Right atrium auricular region (tissue), 2 donors: ENCODE data around the gene DNLZ. TPM values are rescaled to one million over a fixed set of nuclear protein-coding genes. Genes with fewer than 3 reads are reported as not detected.

Source experiments
- DNase-seq: peaks from one replicate; pipeline ENCODE4 v3.0.0-alpha.2; 2019; ENCODE audit warnings: low spot score
- H3K27ac ChIP-seq, 2 donors: fragments of 200-600 bp; sonication (generic); 1 replicate in 1 of 2; 2 replicates in 1 of 2; pipeline ENCODE4 v1.5.1; 2016 to 2019
- H3K27me3 ChIP-seq, 2 donors: fragments of 200-600 bp; sonication (generic); one replicate each; pipeline versions ENCODE4 v1.5.1 to v1.6.0; 2017 to 2019
- H3K36me3 ChIP-seq: fragments of 200-600 bp; sonication (generic); one replicate; pipeline ENCODE4 v1.5.1; 2016
- H3K4me1 ChIP-seq, 2 donors: fragments of 200-600 bp; sonication (generic); one replicate each; pipeline versions ENCODE4 v1.5.1 to v1.6.0; 2017 to 2019
- H3K4me3 ChIP-seq, 2 donors: fragments of 200-600 bp; sonication (generic); 1 replicate in 1 of 2; 2 replicates in 1 of 2; pipeline ENCODE4 v1.5.1; 2017 to 2019; ENCODE audit warnings: mild to moderate bottlenecking in 1 of 2, moderate library complexity in 1 of 2
- H3K9me3 ChIP-seq, 2 donors: fragments of 200-600 bp; sonication (generic); one replicate each; pipeline ENCODE4 v1.5.1; 2019
- CTCF ChIP-seq, 2 donors: fragments of 200-600 bp; sonication (generic); IDR thresholded peaks; one replicate each; pipeline ENCODE4 v1.5.1; 2019; ENCODE audit warnings: antibody characterized with exemption in 2 of 2
- total RNA-seq, 2 donors: library from RNA; depleted of rRNA; stranded (reverse); fragments of >200 nt; gene quantifications; one replicate each; pipeline ENCODE4 v1.1.0, GENCODE V29; 2016

The DNLZ gene
- total RNA-seq, 2 donors from 2014 or later = 15.4 to 36.6 TPM

- TF ChIP-seq CTCF (IDR thresholded peaks at IDR 0.05) = no peak
- Histone ChIP-seq H3K4me1 (peaks cover 0 to 60% of the 10 kb centered on the region in 2 donors), H3K4me3 (no peak overlapping the region), H3K27me3 (no peaks in the 10 kb centered on the region), H3K27ac (peak overlapping the region; percentile 0 to 89), H3K36me3 (no peaks in the 10 kb centered on the region), H3K9me3 (no peaks in the 10 kb centered on the region)
- DNase-seq = no peak
Observed at GRCh38 chr9:136347472-136348256, 15.9 kb downstream of the DNLZ start.

- Histone ChIP-seq H3K4me1 (peaks cover 0 to 61% of the 10 kb centered on the region in 2 donors), H3K9me3 (no peaks in the 10 kb centered on the region), H3K36me3 (no peaks in the 10 kb centered on the region), H3K4me3 (no peak overlapping the region), H3K27ac (peak overlapping the region in 1 of 2 donors; percentile 89), H3K27me3 (no peaks in the 10 kb centered on the region)
- no peak for TF ChIP-seq CTCF (IDR thresholded peaks at IDR 0.05)
- DNase-seq = no peak
Observed at GRCh38 chr9:136346927-136347465, 16.5 kb downstream of the DNLZ start.

- no peaks in the 10 kb centered on the region for H3K9me3 ChIP-seq
- H3K4me1 ChIP-seq = peaks cover 0 to 70% of the 10 kb centered on the region in 2 donors
- H3K27me3 ChIP-seq = no peaks in the 10 kb centered on the region
- no peaks in the 10 kb centered on the region for H3K36me3 ChIP-seq
- no peak for DNase-seq
- peak overlapping the region; percentile 89 to 91 for H3K27ac ChIP-seq
- peak overlapping the region in 1 of 2 donors; percentile 39 for H3K4me3 ChIP-seq
- TF ChIP-seq CTCF (IDR thresholded peaks at IDR 0.05) = no peak
Observed at GRCh38 chr9:136346157-136346481, 17.4 kb downstream of the DNLZ start.

- peak overlapping the region in 1 of 2 donors; percentile 39 for H3K4me3 ChIP-seq
- peak; percentile 28 to 67 for TF ChIP-seq CTCF (IDR thresholded peaks at IDR 0.05)
- H3K4me1 ChIP-seq = peaks cover 0 to 76% of the 10 kb centered on the region in 2 donors
- H3K27ac ChIP-seq = peak overlapping the region; percentile 89 to 91
- peak; percentile 91 for DNase-seq
- H3K9me3 ChIP-seq = no peaks in the 10 kb centered on the region
- no peaks in the 10 kb centered on the region for H3K36me3 ChIP-seq
- H3K27me3 ChIP-seq = no peaks in the 10 kb centered on the region
Observed at GRCh38 chr9:136345281-136346156, 18.0 kb downstream of the DNLZ start.

- peak overlapping the region in 1 of 2 donors; percentile 39 for H3K4me3 ChIP-seq
- no peaks in the 10 kb centered on the region for H3K27me3 ChIP-seq
- no peaks in the 10 kb centered on the region for H3K9me3 ChIP-seq
- TF ChIP-seq CTCF (IDR thresholded peaks at IDR 0.05) = no peak
- H3K27ac ChIP-seq = peak overlapping the region; percentile 89 to 91
- DNase-seq = no peak
- H3K36me3 ChIP-seq = no peaks in the 10 kb centered on the region
- peaks cover 0 to 80% of the 10 kb centered on the region in 2 donors for H3K4me1 ChIP-seq
Observed at GRCh38 chr9:136344544-136345280, 18.8 kb downstream of the DNLZ start.
